Progenitor cell of endocrine pancreas (in vitro differentiated cells): Measurements from ENCODE around the gene MACC1. TPM values are rescaled to one million over a fixed set of nuclear protein-coding genes. Genes with fewer than 3 reads are reported as not detected.

Experiments used
- DNase-seq: peaks from one replicate; pipeline ENCODE4 v3.0.0; 2021; ENCODE audit warnings: low spot score; ENCODE audit not compliant: unreplicated experiment
- H3K27ac Mint-ChIP-seq: 2 replicates; pipeline ENCODE4 v1.8.0; 2021; ENCODE audit warnings: mild to moderate bottlenecking, moderate library complexity, mixed read lengths
- H3K27me3 Mint-ChIP-seq: 2 replicates; pipeline ENCODE4 v1.8.0; 2021; ENCODE audit warnings: mixed read lengths
- H3K36me3 Mint-ChIP-seq: 2 replicates; pipeline ENCODE4 v1.8.0; 2022; ENCODE audit warnings: mixed read lengths; ENCODE audit not compliant: insufficient read depth
- H3K4me1 Mint-ChIP-seq: 2 replicates; pipeline ENCODE4 v1.8.0; 2021; ENCODE audit warnings: low read depth, mixed read lengths
- H3K4me3 Mint-ChIP-seq: 2 replicates; pipeline ENCODE4 v1.8.0; 2021; ENCODE audit warnings: low read depth, mild to moderate bottlenecking, moderate library complexity, mixed read lengths
- H3K9me3 Mint-ChIP-seq: 2 replicates; pipeline ENCODE4 v1.8.0; 2021; ENCODE audit warnings: low read depth, mixed read lengths
- CTCF ChIP-seq: fragments of 200-600 bp; sonication (generic); IDR thresholded peaks from one replicate; pipeline ENCODE4 v1.5.0; 2021; ENCODE audit warnings: antibody characterized with exemption, mild to moderate bottlenecking; ENCODE audit not compliant: unreplicated experiment
- total RNA-seq: library from RNA; stranded (reverse); gene quantifications from 2 replicates; pipeline ENCODE4 v1.2.1, GENCODE V29; 2021

The MACC1 gene
- total RNA-seq, 1 donor from 2014 or later, result 16.1 TPM

- Mint-ChIP-seq H3K27me3 (no peaks in the 10 kb centered on the region), H3K4me3 (no peak overlapping the region), H3K36me3 (no peaks in the 10 kb centered on the region), H3K27ac (peak overlapping the region; percentile 99), H3K9me3 (no peaks in the 10 kb centered on the region), H3K4me1 (peaks cover 45% of the 10 kb centered on the region)
- no peak for DNase-seq
- TF ChIP-seq CTCF, result no peak
Observed at GRCh38 chr7:20220293-20220761, 3.1 kb upstream of the MACC1 start.

- peak; percentile 22 for DNase-seq
- Mint-ChIP-seq H3K36me3 (peaks cover 2% of the 10 kb centered on the region), H3K4me1 (peaks cover 50% of the 10 kb centered on the region), H3K27ac (peak overlapping the region; percentile 99), H3K4me3 (peak overlapping the region; percentile 6), H3K9me3 (no peaks in the 10 kb centered on the region), H3K27me3 (no peaks in the 10 kb centered on the region)
- TF ChIP-seq CTCF, result no peak
Observed at GRCh38 chr7:20219446-20220292, 2.5 kb upstream of the MACC1 start.

- TF ChIP-seq CTCF, result no peak
- Mint-ChIP-seq H3K36me3 (peaks cover 4% of the 10 kb centered on the region), H3K9me3 (peaks cover 3% of the 10 kb centered on the region), H3K4me1 (peaks cover 50% of the 10 kb centered on the region), H3K4me3 (peak overlapping the region; percentile 71), H3K27ac (peak overlapping the region; percentile 99), H3K27me3 (no peaks in the 10 kb centered on the region)
- no peak for DNase-seq
Observed at GRCh38 chr7:20219062-20219445, 1.9 kb upstream of the MACC1 start.

GRCh38 chr7:20218279-20218678 lies 1.1 kb upstream of the MACC1 start:
- peak overlapping the region; percentile 99 for H3K27ac Mint-ChIP-seq
- peak overlapping the region; percentile 71 for H3K4me3 Mint-ChIP-seq
- TF ChIP-seq CTCF, result no peak
- DNase-seq, result no peak
- no peaks in the 10 kb centered on the region for H3K27me3 Mint-ChIP-seq
- peaks cover 4% of the 10 kb centered on the region for H3K36me3 Mint-ChIP-seq
- peaks cover 50% of the 10 kb centered on the region for H3K4me1 Mint-ChIP-seq
- peaks cover 8% of the 10 kb centered on the region for H3K9me3 Mint-ChIP-seq

- peaks cover 50% of the 10 kb centered on the region for H3K4me1 Mint-ChIP-seq
- TF ChIP-seq CTCF, result no peak
- peaks cover 15% of the 10 kb centered on the region for H3K9me3 Mint-ChIP-seq
- peak overlapping the region; percentile 99 for H3K27ac Mint-ChIP-seq
- H3K36me3 Mint-ChIP-seq, result peaks cover 11% of the 10 kb centered on the region
- no peaks in the 10 kb centered on the region for H3K27me3 Mint-ChIP-seq
- DNase-seq, result no peak
- peak overlapping the region; percentile 71 for H3K4me3 Mint-ChIP-seq
Observed at GRCh38 chr7:20216406-20217036, 663 bp downstream of the MACC1 start.
